Activated naive CD8-positive, alpha-beta T cell (primary cell): ENCODE data around the gene MIS12.
A peak's percentile ranks its signal among the peaks of the same experiment; 100 is the strongest.

Source experiments
- H3K27ac Mint-ChIP-seq: one replicate; pipeline ENCODE4 v1.8.0; 2021; ENCODE audit warnings: mixed read lengths
- H3K27me3 Mint-ChIP-seq: one replicate; pipeline ENCODE4 v1.8.0; 2021; ENCODE audit warnings: mixed read lengths
- H3K36me3 Mint-ChIP-seq: one replicate; pipeline ENCODE4 v1.8.0; 2021; ENCODE audit warnings: mixed read lengths
- H3K4me1 Mint-ChIP-seq: one replicate; pipeline ENCODE4 v1.8.0; 2021; ENCODE audit warnings: low read depth, mixed read lengths
- H3K4me3 Mint-ChIP-seq: one replicate; pipeline ENCODE4 v1.8.0; 2021; ENCODE audit warnings: mild to moderate bottlenecking, mixed read lengths
- H3K9me3 Mint-ChIP-seq: one replicate; pipeline ENCODE4 v1.8.0; 2021; ENCODE audit warnings: low read depth, mixed read lengths

Gene MIS12

GRCh38 chr17:5480962-5481361 is 5.4 kb upstream of the MIS12 start:
- H3K36me3 Mint-ChIP-seq: peaks cover 8% of the 10 kb centered on the region
- H3K4me1 Mint-ChIP-seq: peaks cover 59% of the 10 kb centered on the region
- no peaks in the 10 kb centered on the region for H3K9me3 Mint-ChIP-seq
- H3K27ac Mint-ChIP-seq: no peak overlapping the region
- H3K27me3 Mint-ChIP-seq: no peaks in the 10 kb centered on the region
- H3K4me3 Mint-ChIP-seq: no peak overlapping the region

- Mint-ChIP-seq H3K36me3 (peaks cover 8% of the 10 kb centered on the region), H3K9me3 (no peaks in the 10 kb centered on the region), H3K27me3 (no peaks in the 10 kb centered on the region), H3K4me3 (no peak overlapping the region), H3K4me1 (peaks cover 59% of the 10 kb centered on the region), H3K27ac (no peak overlapping the region)
Observed at GRCh38 chr17:5481451-5481850, 4.9 kb upstream of the MIS12 start.

GRCh38 chr17:5485270-5486205 is 828 bp upstream of the MIS12 start, which contains the start of gene DERL2:
Gene DERL2, minus strand, starts transcription at chr17:5486178. Its CDS starts 17 bp downstream, at chr17:5486161.
- peaks cover 16% of the 10 kb centered on the region for H3K36me3 Mint-ChIP-seq
- no peaks in the 10 kb centered on the region for H3K9me3 Mint-ChIP-seq
- H3K27me3 Mint-ChIP-seq: no peaks in the 10 kb centered on the region
- H3K4me1 Mint-ChIP-seq: peaks cover 62% of the 10 kb centered on the region
- peak within 1 kb of the TSS; percentile 98 for H3K4me3 Mint-ChIP-seq
- H3K27ac Mint-ChIP-seq: peak within 1 kb of the TSS; percentile 97

- H3K4me1 Mint-ChIP-seq: peaks cover 43% of the 10 kb centered on the region
- H3K27ac Mint-ChIP-seq: peak overlapping the region; percentile 86
- H3K9me3 Mint-ChIP-seq: no peaks in the 10 kb centered on the region
- no peaks in the 10 kb centered on the region for H3K27me3 Mint-ChIP-seq
- H3K4me3 Mint-ChIP-seq: peak overlapping the region; percentile 98
- H3K36me3 Mint-ChIP-seq: peaks cover 17% of the 10 kb centered on the region
Observed at GRCh38 chr17:5488752-5489151, 2.4 kb downstream of the MIS12 start.

- no peak overlapping the region for H3K4me3 Mint-ChIP-seq
- no peak overlapping the region for H3K27ac Mint-ChIP-seq
- H3K27me3 Mint-ChIP-seq: no peaks in the 10 kb centered on the region
- peaks cover 10% of the 10 kb centered on the region for H3K36me3 Mint-ChIP-seq
- H3K9me3 Mint-ChIP-seq: no peaks in the 10 kb centered on the region
- H3K4me1 Mint-ChIP-seq: peaks cover 15% of the 10 kb centered on the region
Observed at GRCh38 chr17:5492970-5493369, 6.6 kb downstream of the MIS12 start.

- Mint-ChIP-seq H3K4me3 (peak overlapping the region; percentile 98), H3K9me3 (no peaks in the 10 kb centered on the region), H3K4me1 (peaks cover 20% of the 10 kb centered on the region), H3K27me3 (no peaks in the 10 kb centered on the region), H3K36me3 (no peaks in the 10 kb centered on the region), H3K27ac (no peak overlapping the region)
Observed at GRCh38 chr17:5499476-5500231, 13.3 kb downstream of the MIS12 start.

- Mint-ChIP-seq H3K27me3 (no peaks in the 10 kb centered on the region), H3K9me3 (no peaks in the 10 kb centered on the region), H3K4me3 (peak overlapping the region; percentile 98), H3K27ac (peak overlapping the region; percentile 88), H3K4me1 (peaks cover 20% of the 10 kb centered on the region), H3K36me3 (no peaks in the 10 kb centered on the region)
Observed at GRCh38 chr17:5500247-5500588, 13.9 kb downstream of the MIS12 start.

- Mint-ChIP-seq H3K27ac (peak overlapping the region; percentile 88), H3K36me3 (no peaks in the 10 kb centered on the region), H3K27me3 (no peaks in the 10 kb centered on the region), H3K9me3 (no peaks in the 10 kb centered on the region), H3K4me3 (peak overlapping the region; percentile 98), H3K4me1 (peaks cover 20% of the 10 kb centered on the region)
Observed at GRCh38 chr17:5500589-5501391, 14.4 kb downstream of the MIS12 start.

- no peaks in the 10 kb centered on the region for H3K27me3 Mint-ChIP-seq
- peaks cover 20% of the 10 kb centered on the region for H3K4me1 Mint-ChIP-seq
Observed at GRCh38 chr17:5501685-5502084, 15.3 kb downstream of the MIS12 start.

GRCh38 chr17:5502552-5502951 is 16.2 kb downstream of the MIS12 start:
- H3K27ac Mint-ChIP-seq: no peak overlapping the region

More at GRCh38 chr17:5501685-5502084, 15.3 kb downstream of the MIS12 start:
- Mint-ChIP-seq H3K4me3 (peak overlapping the region; percentile 72), H3K27ac (peak overlapping the region; percentile 77), H3K9me3 (no peaks in the 10 kb centered on the region), H3K36me3 (no peaks in the 10 kb centered on the region)

GRCh38 chr17:5506307-5506706 is 19.9 kb downstream of the MIS12 start:
- no peak overlapping the region for H3K4me3 Mint-ChIP-seq
- H3K36me3 Mint-ChIP-seq: peaks cover 10% of the 10 kb centered on the region

More at GRCh38 chr17:5502552-5502951, 16.2 kb downstream of the MIS12 start:
- Mint-ChIP-seq H3K4me1 (peaks cover 17% of the 10 kb centered on the region), H3K4me3 (peak overlapping the region; percentile 6), H3K27me3 (no peaks in the 10 kb centered on the region), H3K36me3 (peaks cover 2% of the 10 kb centered on the region), H3K9me3 (no peaks in the 10 kb centered on the region)

GRCh38 chr17:5508810-5509209 is 22.4 kb downstream of the MIS12 start:
- H3K4me3 Mint-ChIP-seq: no peak overlapping the region
- H3K27ac Mint-ChIP-seq: no peak overlapping the region
- peaks cover 18% of the 10 kb centered on the region for H3K36me3 Mint-ChIP-seq
- H3K9me3 Mint-ChIP-seq: peaks cover 4% of the 10 kb centered on the region
- H3K27me3 Mint-ChIP-seq: no peaks in the 10 kb centered on the region
- peaks cover 22% of the 10 kb centered on the region for H3K4me1 Mint-ChIP-seq

More at GRCh38 chr17:5506307-5506706, 19.9 kb downstream of the MIS12 start:
- H3K27me3 Mint-ChIP-seq: no peaks in the 10 kb centered on the region
- H3K9me3 Mint-ChIP-seq: no peaks in the 10 kb centered on the region
- H3K4me1 Mint-ChIP-seq: peaks cover 3% of the 10 kb centered on the region
- H3K27ac Mint-ChIP-seq: no peak overlapping the region

GRCh38 chr17:5509482-5509881 is 23.1 kb downstream of the MIS12 start:
- H3K4me3 Mint-ChIP-seq: no peak overlapping the region
- no peak overlapping the region for H3K27ac Mint-ChIP-seq
- peaks cover 4% of the 10 kb centered on the region for H3K9me3 Mint-ChIP-seq
- peaks cover 27% of the 10 kb centered on the region for H3K4me1 Mint-ChIP-seq
- H3K36me3 Mint-ChIP-seq: peaks cover 18% of the 10 kb centered on the region
- H3K27me3 Mint-ChIP-seq: no peaks in the 10 kb centered on the region

- Mint-ChIP-seq H3K9me3 (peaks cover 4% of the 10 kb centered on the region), H3K27me3 (no peaks in the 10 kb centered on the region), H3K4me1 (peaks cover 31% of the 10 kb centered on the region), H3K27ac (no peak overlapping the region), H3K4me3 (no peak overlapping the region), H3K36me3 (peaks cover 18% of the 10 kb centered on the region)
Observed at GRCh38 chr17:5510771-5511170, 24.4 kb downstream of the MIS12 start.
